ENCODE data around the gene CDK6.
A peak's percentile ranks its signal among the peaks of the same experiment; 100 is the strongest.
"Not testable (repeated sequence)": the region's sequence is repeated elsewhere in the genome, so short reads cannot be mapped to it uniquely, and the experiment has no call there.

Gene CDK6

DNA sequence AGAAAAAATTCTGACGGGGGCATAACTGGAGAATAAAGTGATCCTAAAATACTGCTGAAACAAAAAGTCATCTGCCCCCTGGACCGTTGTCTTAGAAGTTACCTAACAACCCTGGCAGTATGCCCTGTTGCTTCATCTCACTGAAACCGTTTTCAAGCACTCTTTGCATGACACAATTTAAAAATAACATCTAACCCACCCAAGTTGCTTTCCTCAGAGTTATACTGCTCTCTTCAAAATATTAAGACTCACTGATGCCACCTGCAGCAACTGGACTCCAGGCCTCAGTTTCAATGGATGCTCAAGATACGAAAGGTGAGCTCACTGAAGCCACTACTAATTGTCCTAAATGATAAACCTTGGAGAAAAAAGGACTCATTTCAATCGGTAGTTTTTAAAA is 57.4 kb downstream of the CDK6 start:
- H3K27me3 Mint-ChIP-seq: no peaks in the 10 kb centered on the region
- no peaks in the 10 kb centered on the region for H3K9me3 Mint-ChIP-seq (ENCODE audit: low read depth)
- H3K4me1 Mint-ChIP-seq (ENCODE audit: low read depth): peaks cover 43% of the 10 kb centered on the region
- H3K36me3 Mint-ChIP-seq: peaks cover 22% of the 10 kb centered on the region
- H3K27ac Mint-ChIP-seq: no peak overlapping the region
- no peak overlapping the region for H3K4me3 Mint-ChIP-seq

DNA sequence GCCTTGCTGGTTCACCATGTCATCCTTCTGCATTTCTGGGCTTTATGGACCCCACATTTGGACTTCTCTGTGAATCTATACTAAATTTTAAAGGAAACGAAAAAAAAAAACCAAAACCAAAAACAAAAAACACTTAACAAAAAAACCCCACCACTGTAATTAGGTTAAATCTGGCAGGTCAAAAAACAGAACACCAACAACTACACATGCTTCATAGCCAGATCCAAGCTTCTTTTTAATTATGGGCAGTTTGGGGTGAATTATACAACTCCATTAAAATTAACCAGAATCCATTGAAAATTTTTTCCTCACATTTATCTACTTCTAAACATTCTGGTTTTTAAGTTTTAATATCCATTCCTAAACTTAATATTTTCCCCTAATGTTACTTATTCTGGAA is 58.4 kb downstream of the CDK6 start:
- Mint-ChIP-seq H3K4me1 (ENCODE audit: low read depth) (peaks cover 39% of the 10 kb centered on the region), H3K4me3 (no peak overlapping the region), H3K36me3 (peaks cover 30% of the 10 kb centered on the region), H3K27me3 (no peaks in the 10 kb centered on the region), H3K27ac (no peak overlapping the region), H3K9me3 (ENCODE audit: low read depth) (no peaks in the 10 kb centered on the region)

DNA sequence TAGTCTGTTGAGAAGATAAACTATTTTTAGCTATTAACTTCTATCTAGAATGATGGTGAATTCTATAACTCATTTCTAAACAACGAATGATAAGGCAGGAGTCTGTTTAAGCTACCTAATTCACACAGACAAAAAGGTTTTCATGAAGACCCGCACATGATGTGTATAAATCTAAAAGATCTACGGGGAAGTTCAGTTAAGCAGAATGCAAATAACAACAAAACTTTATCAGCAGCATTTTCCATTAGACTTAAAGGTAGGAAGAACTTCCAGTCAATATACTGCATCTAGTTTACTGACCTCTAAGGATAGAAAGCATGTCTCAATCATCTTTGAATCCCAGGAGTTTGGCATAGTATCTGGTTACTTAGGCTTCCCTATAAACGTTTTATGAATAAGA is 62.6 kb downstream of the CDK6 start:
- Mint-ChIP-seq H3K36me3 (peaks cover 42% of the 10 kb centered on the region), H3K4me3 (no peak overlapping the region), H3K27me3 (no peaks in the 10 kb centered on the region), H3K9me3 (ENCODE audit: low read depth) (no peaks in the 10 kb centered on the region), H3K27ac (peak overlapping the region; percentile 29), H3K4me1 (ENCODE audit: low read depth) (peaks cover 33% of the 10 kb centered on the region)

DNA sequence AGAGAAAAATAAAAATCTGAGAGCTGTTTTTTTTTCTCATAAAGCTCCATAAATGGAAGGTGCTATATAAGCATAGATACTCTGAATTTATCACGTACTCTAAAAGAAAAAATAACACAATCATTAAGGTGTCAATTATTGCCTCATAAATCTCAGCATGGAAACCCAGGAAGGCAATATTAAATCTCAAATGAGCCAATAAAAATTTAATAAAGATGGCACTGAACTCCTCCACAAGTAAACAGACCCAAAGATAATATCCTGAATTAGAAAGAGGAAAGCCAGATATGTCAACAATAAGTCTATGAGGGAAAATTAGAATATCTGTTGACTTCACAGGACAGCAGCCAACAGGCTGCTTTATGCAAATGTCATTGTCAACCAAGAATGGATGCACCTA is 66.5 kb downstream of the CDK6 start:
- peak overlapping the region; percentile 93 for H3K27ac Mint-ChIP-seq
- H3K27me3 Mint-ChIP-seq: no peaks in the 10 kb centered on the region
- peaks cover 64% of the 10 kb centered on the region for H3K4me1 Mint-ChIP-seq (ENCODE audit: low read depth)
- H3K36me3 Mint-ChIP-seq: peaks cover 56% of the 10 kb centered on the region
- peak overlapping the region; percentile 22 for H3K4me3 Mint-ChIP-seq
- H3K9me3 Mint-ChIP-seq (ENCODE audit: low read depth): no peaks in the 10 kb centered on the region

DNA sequence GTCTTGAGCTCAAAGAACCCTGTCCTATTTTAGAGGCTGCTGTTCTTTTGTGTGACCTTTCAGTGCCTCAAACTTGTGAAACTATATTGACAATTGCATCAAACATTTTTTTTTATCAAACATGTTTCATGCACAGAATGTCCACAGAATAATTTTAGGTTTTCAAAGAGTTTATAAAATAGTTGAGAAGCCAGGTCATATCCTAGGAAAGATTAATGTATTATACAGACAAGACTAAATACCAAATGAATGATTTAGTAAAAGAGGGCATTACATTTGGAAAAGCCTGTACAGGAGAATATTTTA is 67.0 kb downstream of the CDK6 start:
- Mint-ChIP-seq H3K27ac (peak overlapping the region; percentile 93), H3K9me3 (ENCODE audit: low read depth) (no peaks in the 10 kb centered on the region), H3K27me3 (no peaks in the 10 kb centered on the region), H3K4me1 (ENCODE audit: low read depth) (peaks cover 66% of the 10 kb centered on the region), H3K4me3 (peak overlapping the region; percentile 22), H3K36me3 (peaks cover 53% of the 10 kb centered on the region)

DNA sequence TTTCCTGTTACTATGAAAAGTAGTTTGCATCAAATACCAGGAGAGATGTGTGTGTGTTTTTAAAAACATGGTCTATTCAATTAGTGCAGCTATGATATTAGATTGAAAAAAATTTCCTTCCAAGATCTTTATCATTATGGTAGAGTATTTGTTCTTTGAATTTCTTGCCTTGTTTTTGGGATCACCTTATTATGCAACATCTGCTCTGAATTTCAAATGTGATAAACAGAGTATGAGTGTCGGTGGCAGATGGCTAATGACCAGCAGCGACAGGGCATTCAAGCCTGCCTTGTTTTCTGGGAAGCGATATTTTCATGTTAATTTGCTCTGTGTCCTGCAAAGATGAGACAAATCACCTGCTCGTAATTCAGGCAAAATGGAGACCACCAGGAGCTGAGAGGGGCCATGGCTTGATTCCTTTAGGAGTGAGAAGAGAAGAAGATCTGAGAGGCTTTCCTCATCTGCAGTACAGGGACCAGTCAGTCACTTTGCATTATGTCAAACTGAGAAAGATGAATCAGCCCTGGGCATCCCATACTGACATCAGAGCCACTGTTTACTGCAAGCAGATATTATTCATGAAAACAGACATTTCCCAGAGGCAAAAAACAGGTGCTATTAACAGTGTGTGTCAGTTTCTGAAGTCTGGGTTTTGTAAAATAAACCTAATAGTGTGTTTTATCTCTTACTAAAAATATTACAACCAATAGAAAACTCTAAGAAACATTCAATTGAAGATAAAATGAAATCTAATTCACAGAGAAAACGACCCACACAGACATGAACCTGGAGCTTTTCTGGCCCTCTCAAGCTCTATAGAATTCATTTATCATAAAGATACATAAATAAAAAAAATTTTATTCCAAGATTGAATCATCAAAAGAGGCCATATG is 67.6 kb downstream of the CDK6 start:
- H3K27me3 Mint-ChIP-seq: no peaks in the 10 kb centered on the region
- no peaks in the 10 kb centered on the region for H3K9me3 Mint-ChIP-seq (ENCODE audit: low read depth)
- peak overlapping the region; percentile 27 for H3K4me3 Mint-ChIP-seq
- H3K36me3 Mint-ChIP-seq: peaks cover 49% of the 10 kb centered on the region
- peak overlapping the region; percentile 93 for H3K27ac Mint-ChIP-seq
- H3K4me1 Mint-ChIP-seq (ENCODE audit: low read depth): peaks cover 69% of the 10 kb centered on the region

DNA sequence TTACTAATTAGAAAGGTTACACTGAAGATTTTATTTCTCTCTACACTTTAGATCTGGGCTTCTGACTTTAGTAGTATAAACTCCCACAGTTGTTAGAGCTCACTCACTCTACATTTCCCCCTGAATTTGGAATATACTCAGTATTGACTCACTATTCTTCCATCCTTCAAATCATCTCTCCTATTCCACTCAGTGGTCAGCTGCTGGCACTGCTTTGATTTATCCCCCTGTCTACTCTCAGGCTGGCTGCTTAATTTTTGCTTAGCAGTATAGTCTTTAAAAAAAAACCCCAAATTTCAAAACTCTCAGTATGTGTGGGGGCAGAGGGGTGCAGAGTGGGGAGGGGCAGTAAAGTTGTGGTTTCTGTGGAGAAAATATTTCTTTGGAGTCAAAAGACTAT is 68.9 kb downstream of the CDK6 start:
- Mint-ChIP-seq H3K27me3 (no peaks in the 10 kb centered on the region), H3K27ac (peak overlapping the region; percentile 93), H3K9me3 (ENCODE audit: low read depth) (no peaks in the 10 kb centered on the region), H3K4me3 (no peak overlapping the region), H3K36me3 (peaks cover 42% of the 10 kb centered on the region), H3K4me1 (ENCODE audit: low read depth) (peaks cover 64% of the 10 kb centered on the region)

DNA sequence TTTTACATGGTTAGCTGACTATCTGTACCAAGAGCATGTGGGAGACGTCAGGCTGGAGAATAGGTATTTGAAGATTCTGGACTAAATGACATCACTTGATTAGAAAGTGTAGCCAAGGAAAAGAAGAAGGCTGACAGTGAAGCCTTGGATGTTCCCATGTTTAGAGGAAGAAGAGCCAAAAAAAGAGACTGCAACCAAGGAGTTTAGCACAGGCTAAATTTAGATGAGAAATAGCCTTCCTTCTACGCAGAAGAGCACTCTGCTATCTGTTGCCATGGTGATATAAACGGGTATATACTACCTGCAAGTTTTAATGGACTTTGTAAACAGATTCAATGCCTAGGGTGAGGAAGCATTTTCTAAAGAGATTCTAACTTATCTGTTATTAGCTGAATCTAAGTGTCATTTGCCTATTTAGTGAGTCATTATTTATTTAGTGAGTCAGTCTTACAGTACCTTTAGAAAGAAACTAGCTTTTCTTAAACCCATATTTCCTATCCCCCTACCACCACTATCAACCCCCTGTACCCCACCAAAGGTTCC is 69.8 kb downstream of the CDK6 start:
- no peak overlapping the region for H3K4me3 Mint-ChIP-seq
- H3K36me3 Mint-ChIP-seq: peaks cover 44% of the 10 kb centered on the region
- peaks cover 70% of the 10 kb centered on the region for H3K4me1 Mint-ChIP-seq (ENCODE audit: low read depth)
- H3K27ac Mint-ChIP-seq: peak overlapping the region; percentile 93
- no peaks in the 10 kb centered on the region for H3K9me3 Mint-ChIP-seq (ENCODE audit: low read depth)
- H3K27me3 Mint-ChIP-seq: no peaks in the 10 kb centered on the region

DNA sequence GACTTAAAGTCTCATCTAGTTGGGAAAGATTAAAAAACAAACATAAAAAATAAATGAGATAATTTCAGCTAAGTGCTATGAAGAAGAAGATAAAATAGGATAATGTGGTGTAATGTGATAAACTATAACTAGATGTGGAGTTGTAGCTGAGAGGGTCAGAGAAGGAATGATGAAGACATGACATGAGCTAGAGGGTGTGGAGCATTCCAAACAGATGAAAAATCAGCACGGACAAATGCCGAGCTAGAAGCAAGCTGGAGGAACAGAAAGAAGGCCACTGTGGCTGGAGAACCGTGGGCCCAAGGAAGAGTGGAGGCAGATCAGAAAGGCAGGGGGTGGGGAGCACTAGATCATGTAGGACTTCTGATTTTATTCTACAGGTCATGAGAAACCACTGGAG is 70.6 kb downstream of the CDK6 start:
- H3K4me1 Mint-ChIP-seq (ENCODE audit: low read depth): peaks cover 70% of the 10 kb centered on the region
- H3K9me3 Mint-ChIP-seq (ENCODE audit: low read depth): no peaks in the 10 kb centered on the region
- no peaks in the 10 kb centered on the region for H3K27me3 Mint-ChIP-seq
- no peak overlapping the region for H3K4me3 Mint-ChIP-seq
- peak overlapping the region; percentile 69 for H3K27ac Mint-ChIP-seq
- peaks cover 42% of the 10 kb centered on the region for H3K36me3 Mint-ChIP-seq

DNA sequence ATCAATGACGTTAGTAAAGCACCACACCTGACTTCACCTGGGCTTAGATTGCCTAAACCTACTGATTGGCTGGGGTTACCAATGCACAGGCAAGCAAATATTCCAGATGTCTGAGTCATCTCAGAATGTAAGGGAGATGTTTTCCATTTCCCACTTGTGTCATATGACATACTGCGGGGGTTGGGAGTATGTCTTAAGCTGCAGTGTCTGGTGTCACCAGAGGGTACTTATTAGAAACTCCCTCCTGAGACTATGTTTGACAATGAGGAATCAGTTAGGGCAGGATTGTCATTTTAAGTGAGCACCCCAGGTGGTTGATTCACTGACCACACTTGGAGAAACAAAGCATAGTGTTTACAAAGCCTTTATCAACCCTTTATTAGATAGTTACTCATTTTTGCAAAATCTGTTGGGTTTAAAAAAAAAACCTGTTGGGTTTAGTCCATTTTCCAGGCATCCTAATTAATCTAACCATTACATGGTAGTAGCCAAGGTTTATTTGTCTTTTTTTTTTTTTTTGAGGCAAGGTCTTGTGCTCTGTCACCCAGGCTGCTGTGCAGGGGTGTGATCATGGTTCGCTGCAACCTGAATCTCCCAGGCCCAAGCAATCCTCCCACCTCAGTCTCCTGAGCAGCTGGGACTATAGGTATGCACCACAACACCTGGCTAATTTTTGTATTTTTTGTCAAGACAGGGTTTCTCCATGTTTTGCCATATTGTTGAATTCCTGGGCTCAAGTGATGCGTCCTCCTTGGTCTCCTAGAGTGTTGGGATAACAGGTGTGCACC is 72.5 kb downstream of the CDK6 start:
- Mint-ChIP-seq H3K9me3 (ENCODE audit: low read depth) (no peaks in the 10 kb centered on the region), H3K27ac (no peak overlapping the region), H3K4me3 (no peak overlapping the region), H3K36me3 (peaks cover 34% of the 10 kb centered on the region), H3K4me1 (ENCODE audit: low read depth) (peaks cover 55% of the 10 kb centered on the region), H3K27me3 (no peaks in the 10 kb centered on the region)

DNA sequence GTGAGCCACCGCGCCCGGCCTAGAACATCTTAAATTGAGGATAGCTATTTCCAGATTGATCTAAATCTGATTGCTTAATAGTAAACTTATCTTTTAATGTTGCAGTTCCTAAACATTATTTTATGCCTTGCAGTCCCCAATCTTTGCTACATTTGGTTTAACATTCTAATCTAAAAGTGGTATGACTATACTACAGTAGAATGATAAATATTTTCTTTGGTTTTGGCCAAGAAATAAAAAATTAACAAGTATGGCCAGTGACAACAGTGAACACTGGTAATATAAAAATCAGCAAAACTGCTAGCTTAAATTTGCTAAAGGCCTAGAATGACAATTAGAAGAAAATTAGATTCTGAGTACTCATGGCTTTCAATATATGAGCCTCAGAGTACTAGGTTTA is 73.5 kb downstream of the CDK6 start:
- Mint-ChIP-seq H3K4me3 (no peak overlapping the region), H3K4me1 (ENCODE audit: low read depth) (peaks cover 45% of the 10 kb centered on the region), H3K27ac (peak overlapping the region; percentile 16)

DNA sequence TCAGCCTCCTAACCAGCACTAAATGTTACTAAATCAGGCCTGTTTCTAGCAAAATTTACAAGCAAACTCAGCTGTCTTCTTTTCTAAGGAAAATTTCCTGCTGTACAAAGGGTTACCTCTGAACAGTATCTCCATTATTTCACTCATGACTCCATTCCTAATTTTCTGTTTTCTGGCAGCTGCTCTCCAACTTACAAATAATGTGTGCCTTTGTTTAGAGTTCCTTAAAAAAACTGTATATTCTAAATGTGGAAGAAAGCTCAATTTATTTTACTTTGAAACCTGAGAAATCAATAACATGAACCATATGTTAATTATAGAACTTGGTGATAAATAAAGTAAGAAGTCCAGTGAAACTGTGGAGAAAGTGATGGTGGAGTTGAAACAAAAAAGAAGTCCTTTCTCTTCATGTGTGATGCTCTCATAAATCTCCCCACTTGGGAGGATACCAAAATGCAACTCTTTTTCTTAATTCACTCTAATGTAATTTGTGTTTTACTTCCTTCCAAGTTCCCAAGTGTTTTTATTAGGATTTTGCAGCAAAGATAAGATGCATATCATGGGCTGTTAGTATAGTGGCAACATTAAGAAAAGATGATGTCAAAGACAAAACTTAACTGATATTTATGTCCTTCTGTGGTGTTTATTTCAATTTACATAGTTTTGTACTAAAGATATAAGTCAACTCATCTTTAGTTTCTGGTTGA is 74.8 kb downstream of the CDK6 start:
- no peak overlapping the region for H3K4me3 Mint-ChIP-seq
- peak overlapping the region; percentile 17 for H3K27ac Mint-ChIP-seq
- H3K9me3 Mint-ChIP-seq (ENCODE audit: low read depth): no peaks in the 10 kb centered on the region
- H3K36me3 Mint-ChIP-seq: peaks cover 33% of the 10 kb centered on the region
- peaks cover 38% of the 10 kb centered on the region for H3K4me1 Mint-ChIP-seq (ENCODE audit: low read depth)
- no peaks in the 10 kb centered on the region for H3K27me3 Mint-ChIP-seq

More for the DNA sequence above, 73.5 kb downstream of the CDK6 start:
- peaks cover 34% of the 10 kb centered on the region for H3K36me3 Mint-ChIP-seq
- no peaks in the 10 kb centered on the region for H3K9me3 Mint-ChIP-seq (ENCODE audit: low read depth)
- H3K27me3 Mint-ChIP-seq: no peaks in the 10 kb centered on the region

DNA sequence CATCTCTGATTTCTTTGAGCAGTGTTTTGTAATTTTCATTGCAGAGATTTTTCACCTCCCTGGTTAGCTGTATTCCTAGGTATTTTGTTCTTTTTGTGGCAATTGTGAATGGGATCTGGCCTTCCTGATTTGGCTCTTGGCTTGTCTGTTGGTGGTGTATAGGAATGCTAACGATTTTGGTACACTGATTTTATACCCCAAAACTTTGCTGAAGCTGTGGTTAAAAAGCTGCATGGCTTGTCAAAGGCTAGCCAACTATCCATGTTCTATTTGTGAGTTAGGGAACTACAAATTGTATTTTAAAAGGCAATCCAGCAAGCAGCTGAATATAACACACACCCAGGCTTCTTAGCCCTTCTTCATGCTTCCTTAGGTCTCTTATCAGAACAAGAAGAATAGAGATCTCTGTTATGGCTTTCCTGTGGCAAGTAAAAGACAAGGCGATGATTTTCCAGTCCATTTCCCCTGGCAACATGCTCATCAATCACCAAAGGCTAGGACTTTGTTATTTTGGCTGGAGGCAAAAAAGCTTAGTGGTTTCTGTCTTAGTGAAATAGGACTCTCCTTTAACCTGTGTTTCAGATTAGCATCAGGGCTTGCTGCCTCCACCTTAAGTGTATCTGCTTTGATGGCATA is 77.5 kb downstream of the CDK6 start:
- Mint-ChIP-seq H3K27ac (no peak overlapping the region), H3K4me3 (no peak overlapping the region), H3K4me1 (ENCODE audit: low read depth) (peaks cover 39% of the 10 kb centered on the region)

DNA sequence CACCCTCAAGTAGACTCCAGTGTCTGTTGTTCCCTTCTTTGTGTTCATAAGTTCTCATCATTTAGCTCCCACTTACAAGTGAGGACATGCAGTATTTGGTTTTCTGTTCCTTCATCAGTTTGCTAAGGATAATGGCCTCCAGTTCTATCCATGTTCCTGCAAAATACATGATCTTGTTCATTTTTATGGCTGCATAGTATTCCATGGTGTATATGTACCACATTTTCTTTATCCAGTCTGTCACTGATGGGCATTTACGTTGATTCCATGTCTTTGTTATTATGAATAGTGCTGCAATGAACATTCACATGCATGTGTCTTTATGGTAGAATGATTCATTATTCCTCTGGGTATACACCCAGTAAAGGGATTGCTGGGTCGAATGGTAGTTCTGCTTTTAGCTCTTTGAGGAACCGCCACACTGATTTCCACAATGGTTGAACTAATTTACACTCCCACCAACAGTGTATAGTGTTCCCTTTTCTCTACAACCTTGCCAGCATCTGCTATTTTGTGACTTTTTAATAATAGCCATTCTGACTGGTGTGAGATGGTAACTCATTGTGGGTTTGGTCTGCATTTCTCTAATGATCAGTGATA is 79.0 kb downstream of the CDK6 start:
- H3K27me3 Mint-ChIP-seq; H3K4me3 Mint-ChIP-seq; H3K9me3 Mint-ChIP-seq (ENCODE audit: low read depth): not testable (repeated sequence)
- H3K36me3 Mint-ChIP-seq: peaks cover 37% of the 10 kb centered on the region
- peak overlapping the region; percentile 46 for H3K27ac Mint-ChIP-seq
- peaks cover 47% of the 10 kb centered on the region for H3K4me1 Mint-ChIP-seq (ENCODE audit: low read depth)

More for the DNA sequence above, 77.5 kb downstream of the CDK6 start:
- no peaks in the 10 kb centered on the region for H3K27me3 Mint-ChIP-seq
- no peaks in the 10 kb centered on the region for H3K9me3 Mint-ChIP-seq (ENCODE audit: low read depth)
- H3K36me3 Mint-ChIP-seq: peaks cover 36% of the 10 kb centered on the region

All from activated naive CD8-positive, alpha-beta T cell (primary cell).